Mononuclear cell (primary cell): Measurements from ENCODE around the gene CCDC171. TPM values are rescaled to one million over a fixed set of nuclear protein-coding genes. Genes with fewer than 3 reads are reported as not detected.

Experiments
- H3K27me3 ChIP-seq: 2 replicates; pipeline ENCODE4 v1.6.0; 2011; ENCODE audit warnings: low read length, control low read depth; ENCODE audit not compliant: insufficient read depth
- H3K4me1 ChIP-seq: 2 replicates; pipeline ENCODE4 v1.5.1; 2011; ENCODE audit warnings: mild to moderate bottlenecking, low read length, control low read depth; ENCODE audit not compliant: insufficient read depth
- H3K4me3 ChIP-seq: 2 replicates; pipeline ENCODE4 v1.5.1; 2011; ENCODE audit warnings: mild to moderate bottlenecking, low read length, moderate library complexity
- H3K9me3 ChIP-seq: 2 replicates; pipeline ENCODE4 v1.5.1; 2011; ENCODE audit warnings: low read depth, mild to moderate bottlenecking, control low read depth, low read length
- total RNA-seq: library from RNA; depleted of rRNA; stranded (reverse); fragments of >200 nt; gene quantifications from one replicate; pipeline ENCODE4 v1.2.3, GENCODE V29; 2012

The CCDC171 gene
- total RNA-seq, 1 donor = 1.3 TPM

- H3K27me3 ChIP-seq = no peaks in the 10 kb centered on the region
- H3K4me3 ChIP-seq = no peak overlapping the region
- H3K9me3 ChIP-seq = peaks cover 6% of the 10 kb centered on the region
- H3K4me1 ChIP-seq = no peaks in the 10 kb centered on the region
Observed at GRCh38 chr9:16023446-16023845, 470.6 kb downstream of the CCDC171 start.

Other genes starting within 250 kb of the CCDC171 start
- gene TTC39B, start 245.8 kb upstream of the CCDC171 start, total RNA-seq = 21.0 TPM
- gene SNAPC3, start 130.2 kb upstream of the CCDC171 start, total RNA-seq = 7.6 TPM
- 113 TPM for gene PSIP1, start 42.1 kb upstream of the CCDC171 start, total RNA-seq